HG03039 (cell line): Measurements from ENCODE around the gene MYO18B.

ENCODE experiments used
- ATAC-seq: cut with Tn5 transposase; IDR thresholded peaks from one replicate; pipeline ENCODE4 v1.9.1; 2021; ENCODE audit warnings: mild to moderate bottlenecking, moderate library complexity; ENCODE audit not compliant: unreplicated experiment

Gene MYO18B

GRCh38 chr22:26075251-26075650 lies 333.3 kb downstream of the MYO18B start:
- no peak for ATAC-seq

GRCh38 chr22:26079009-26079408 lies 337.0 kb downstream of the MYO18B start:
- no peak for ATAC-seq
